Cardiac fibroblast (primary cell): Measurements from ENCODE around the gene RABL3.
"Not testable (repeated sequence)": the region's sequence is repeated elsewhere in the genome, so short reads cannot be mapped to it uniquely, and the experiment has no call there.

ENCODE experiments used
- DNase-seq, 2 donors: peaks; one replicate each; pipeline versions ENCODE4 v3.0.0 to v3.0.0-alpha.2; 2010; ENCODE audit warnings: low read depth in 2 of 2
- H3K4me3 ChIP-seq, 2 donors: replicated peaks in 1 of 2; 1 replicate in 1 of 2; 2 replicates in 1 of 2; pipeline ENCODE4 v1.5.1; 2011; ENCODE audit warnings: low read depth in 2 of 2, low read length in 2 of 2, mild to moderate bottlenecking in 2 of 2, moderate library complexity in 1 of 2
- CTCF ChIP-seq: IDR thresholded peaks from one replicate; pipeline ENCODE4 v1.5.1; 2011; ENCODE audit warnings: low read depth, mild to moderate bottlenecking, low read length, inconsistent platforms

The RABL3 gene

DNA sequence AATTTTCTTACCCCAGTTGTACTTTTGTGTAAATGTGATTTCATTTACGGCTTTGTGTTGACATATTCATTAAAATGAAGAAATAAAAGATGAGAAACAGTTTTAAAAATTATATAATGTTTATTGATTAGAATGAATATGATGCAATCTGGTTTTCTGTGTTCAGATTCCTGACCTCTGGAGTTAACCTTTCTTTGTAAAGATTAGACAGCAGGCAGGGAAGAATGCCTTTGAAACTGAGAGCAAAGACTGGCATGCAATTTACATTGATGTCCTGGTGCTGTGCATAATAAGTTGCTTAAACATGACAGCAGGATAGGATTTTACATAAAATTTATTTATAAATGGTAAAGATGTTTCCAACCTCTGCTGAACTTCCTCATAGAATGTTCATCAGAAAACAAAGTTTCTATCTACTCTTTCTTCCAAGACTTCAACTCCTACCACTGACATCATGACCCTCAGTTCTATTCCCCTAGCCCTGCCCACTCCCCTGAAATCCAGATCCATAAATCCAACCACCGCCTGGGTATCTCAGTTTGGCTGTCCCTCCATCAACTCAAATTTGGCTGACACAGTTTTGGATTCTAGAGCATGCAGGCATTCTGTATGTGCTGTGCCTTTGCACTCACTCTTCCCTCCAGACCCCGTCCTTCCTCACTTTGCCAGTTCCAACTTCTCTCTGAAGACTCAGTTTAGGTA, 62.0 kb downstream of the RABL3 start:
- TF ChIP-seq CTCF: no peak
- no peak for DNase-seq
- no peak overlapping the region for H3K4me3 ChIP-seq

DNA sequence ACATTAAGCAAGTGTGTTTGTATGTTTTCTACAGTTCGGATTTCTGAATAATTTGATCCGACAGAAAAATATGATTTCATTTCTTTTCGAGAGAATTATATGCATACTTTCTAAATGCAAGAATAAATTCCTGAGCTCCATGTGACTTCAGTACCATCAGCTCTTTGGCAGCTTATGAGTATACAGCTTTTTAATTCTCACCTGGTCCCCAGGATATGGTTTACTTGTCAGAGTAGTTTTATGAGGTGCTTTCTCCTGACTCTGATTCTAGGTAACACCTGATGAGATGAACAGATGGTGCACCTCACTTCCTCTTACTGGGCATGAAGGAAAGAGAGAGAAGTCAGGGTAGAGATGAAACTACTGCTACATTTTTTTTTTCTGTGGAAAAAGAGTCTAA, 63.3 kb downstream of the RABL3 start:
- peak in 1 of 2 donors; percentile 27 for DNase-seq
- TF ChIP-seq CTCF: no peak
- peak overlapping the region in 1 of 2 donors; percentile 13 for H3K4me3 ChIP-seq

DNA sequence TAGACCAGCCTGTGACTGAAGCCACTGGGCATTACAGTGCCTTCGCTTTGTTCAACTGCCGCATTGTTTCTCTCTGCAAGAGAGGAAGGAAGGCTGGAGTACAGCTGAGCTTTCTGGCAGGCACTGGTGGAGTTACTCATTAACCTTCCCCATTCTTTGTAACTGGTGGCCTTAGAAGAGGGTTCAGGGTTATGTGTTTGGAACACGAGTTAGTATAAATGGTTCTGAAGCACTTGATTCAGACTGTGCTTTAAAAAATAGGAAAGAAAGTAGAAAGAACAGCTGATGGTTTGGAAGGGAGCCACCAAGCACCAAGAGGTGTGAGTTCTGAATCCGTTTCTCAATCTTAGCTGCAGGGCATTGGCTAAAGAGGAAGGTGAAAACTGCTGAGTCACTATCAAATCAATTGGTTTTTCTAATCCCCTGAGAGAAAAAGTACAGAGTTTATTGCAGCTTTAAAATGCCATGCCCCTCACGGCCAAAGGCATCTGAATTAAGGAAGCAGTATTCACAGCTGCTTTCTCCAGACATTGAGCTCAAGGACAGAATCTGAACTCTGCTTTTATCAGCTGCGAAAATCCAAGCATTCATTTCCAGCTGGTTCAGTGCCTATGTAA, 63.9 kb downstream of the RABL3 start:
- peak overlapping the region; percentile 11 to 13 for H3K4me3 ChIP-seq
- TF ChIP-seq CTCF: no peak
- DNase-seq: peak; percentile 85 to 88

GRCh38 chr3:120677193-120677592, 65.1 kb downstream of the RABL3 start:
- not testable (repeated sequence) for DNase-seq, H3K4me3 ChIP-seq

DNA sequence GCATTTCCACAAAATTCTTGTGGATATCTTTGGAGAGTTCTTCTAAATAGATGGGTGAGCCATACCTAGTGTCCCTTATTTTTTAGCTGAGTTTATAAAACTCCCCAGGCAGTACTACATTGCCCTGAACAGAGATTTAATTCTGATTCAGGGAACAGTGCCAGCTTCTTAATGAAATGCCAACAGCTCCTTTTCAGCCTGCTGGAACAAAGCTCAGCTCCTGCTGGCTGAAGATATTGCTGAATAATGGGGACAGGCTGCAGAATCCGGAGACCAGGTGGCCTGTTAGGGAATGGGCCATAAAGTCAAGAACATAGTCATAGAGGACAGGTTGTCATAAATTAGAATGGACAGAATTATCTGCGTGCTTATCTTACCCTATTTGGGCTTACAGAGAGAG, 69.2 kb downstream of the RABL3 start:
- peak in 1 of 2 donors; percentile 30 for DNase-seq
- no peak overlapping the region for H3K4me3 ChIP-seq
- TF ChIP-seq CTCF: no peak

- no peak for TF ChIP-seq CTCF
- no peak overlapping the region for H3K4me3 ChIP-seq
- peak in 1 of 2 donors; percentile 36 for DNase-seq
Observed at GRCh38 chr3:120670576-120670975, 71.7 kb downstream of the RABL3 start.

DNA sequence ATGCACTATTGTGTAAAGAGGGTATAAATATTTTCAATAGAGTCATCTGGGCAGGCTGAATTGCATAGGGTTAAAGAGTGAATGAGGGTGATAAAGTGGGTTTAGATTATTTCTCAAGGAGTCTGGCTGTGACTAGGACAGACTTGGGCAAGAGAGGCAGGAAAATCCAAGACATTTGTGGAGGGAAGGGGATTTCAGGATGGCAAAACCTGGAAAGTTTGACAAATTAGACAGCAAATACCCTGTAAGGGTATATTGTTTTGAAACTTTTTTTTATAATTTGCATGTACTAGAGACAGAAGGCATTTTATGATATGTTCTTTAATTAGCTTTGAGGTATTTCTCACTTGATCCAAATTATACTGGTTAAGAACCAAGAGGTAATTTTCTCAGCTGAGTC, 77.4 kb downstream of the RABL3 start:
- no peak for TF ChIP-seq CTCF
- no peak overlapping the region for H3K4me3 ChIP-seq
- no peak for DNase-seq
